COLO668 (cell line): ENCODE results near the gene FALEC.

Experiments
- DNase-seq: peaks from one replicate; lab custom pipeline; 2025; ENCODE audit not compliant: unreplicated experiment; lab: John Stamatoyannopoulos, UW

Gene FALEC

DNA sequence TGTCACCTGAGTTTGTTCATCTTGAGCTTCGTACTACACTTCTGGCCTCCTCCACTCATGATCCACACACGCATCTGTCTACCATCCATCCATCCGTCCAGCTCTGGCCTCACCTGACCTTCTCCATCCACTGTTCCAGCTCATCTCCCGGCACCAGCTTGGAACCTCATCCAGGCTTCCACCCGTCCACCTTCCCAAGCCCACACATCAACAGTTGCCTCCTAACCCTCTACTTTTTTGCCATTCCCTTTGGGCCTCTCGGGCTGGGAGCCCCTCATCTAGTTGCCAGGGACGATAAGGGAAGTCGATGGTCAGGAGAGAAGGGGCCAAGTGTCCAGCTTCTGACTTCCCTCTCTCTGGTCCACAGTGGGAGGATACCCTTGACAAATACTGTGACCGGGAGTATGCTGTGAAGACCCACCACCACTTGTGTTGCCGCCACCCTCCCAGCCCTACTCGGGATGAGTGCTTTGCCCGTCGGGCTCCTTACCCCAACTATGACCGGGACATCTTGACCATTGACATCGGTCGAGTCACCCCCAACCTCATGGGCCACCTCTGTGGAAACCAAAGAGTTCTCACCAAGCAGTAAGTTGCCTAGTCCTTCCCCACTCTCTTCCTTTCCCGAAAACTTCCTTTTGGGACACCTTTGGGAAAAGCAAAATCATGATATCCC, 3.4 kb upstream of the FALEC start:
- DNase-seq: no peak

DNA sequence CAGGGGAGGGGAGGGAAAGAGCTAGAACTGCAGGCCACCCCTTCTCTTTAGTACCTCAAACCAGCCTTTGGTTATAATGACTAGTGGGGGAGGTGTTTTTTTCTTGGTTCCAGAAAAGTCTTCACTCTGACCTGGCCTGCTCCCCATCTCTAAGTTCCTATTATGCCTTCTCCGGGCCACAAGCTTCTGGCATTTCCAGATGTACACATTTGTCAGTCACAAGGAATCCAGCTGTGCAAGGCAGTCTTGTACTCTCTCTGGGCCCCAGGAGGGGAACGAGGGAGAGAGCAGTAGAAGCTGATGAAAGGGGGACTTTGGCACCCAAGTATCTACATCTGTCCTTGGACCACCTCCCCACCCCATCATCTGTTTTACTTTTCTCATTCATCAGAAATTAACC, 2.7 kb upstream of the FALEC start:
- DNase-seq: no peak

- DNase-seq: peak; percentile 63
Measured at GRCh38 chr1:150513351-150513791, 2.2 kb upstream of the FALEC start.

GRCh38 chr1:150514260-150514659, 1.3 kb upstream of the FALEC start:
- no peak for DNase-seq

DNA sequence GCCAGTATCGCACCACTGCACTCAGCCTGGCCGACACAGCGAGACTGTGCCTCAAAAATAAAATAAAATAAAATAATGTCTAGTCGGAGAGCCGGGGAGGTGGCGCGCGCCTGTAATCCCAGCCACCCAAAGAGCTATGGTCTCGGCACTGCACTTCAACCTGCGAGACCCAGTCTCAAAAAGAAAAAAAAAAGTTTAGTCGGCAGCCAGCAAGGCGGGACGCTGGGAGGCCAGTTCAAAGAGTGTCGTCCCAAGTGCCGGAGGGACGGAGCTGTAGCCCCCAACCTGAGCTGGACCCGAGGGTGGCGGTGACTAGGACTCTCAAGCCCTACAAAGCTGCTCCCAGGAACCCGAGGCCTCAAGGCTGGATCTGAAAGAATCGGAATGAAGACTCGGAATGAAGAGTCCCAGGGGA, 632 bp upstream of the FALEC start:
- DNase-seq: no peak

- no peak for DNase-seq
Measured at GRCh38 chr1:150516050-150516591, 569 bp downstream of the FALEC start.

DNA sequence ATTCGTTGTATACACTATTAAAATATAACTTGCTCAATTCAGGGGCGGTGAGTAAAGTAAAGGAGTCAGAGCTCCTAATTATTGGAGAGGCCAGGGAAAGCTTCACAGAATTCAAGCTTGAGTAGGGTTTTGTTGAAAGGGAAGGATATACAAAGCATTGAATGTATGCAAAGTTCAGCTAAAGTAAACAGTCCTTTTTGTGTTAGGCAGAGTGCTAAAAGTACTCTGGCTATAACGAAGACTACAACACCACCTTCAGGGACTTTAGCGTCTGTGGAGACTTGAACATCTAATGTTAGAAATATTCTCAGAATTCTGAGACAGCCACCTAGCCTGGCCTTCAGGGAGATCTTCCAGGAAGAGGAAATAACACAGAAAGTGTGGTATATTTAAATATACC, 1.1 kb downstream of the FALEC start:
- peak; percentile 20 for DNase-seq

- no peak for DNase-seq
Measured at GRCh38 chr1:150521196-150521968, 5.8 kb downstream of the FALEC start.

DNA sequence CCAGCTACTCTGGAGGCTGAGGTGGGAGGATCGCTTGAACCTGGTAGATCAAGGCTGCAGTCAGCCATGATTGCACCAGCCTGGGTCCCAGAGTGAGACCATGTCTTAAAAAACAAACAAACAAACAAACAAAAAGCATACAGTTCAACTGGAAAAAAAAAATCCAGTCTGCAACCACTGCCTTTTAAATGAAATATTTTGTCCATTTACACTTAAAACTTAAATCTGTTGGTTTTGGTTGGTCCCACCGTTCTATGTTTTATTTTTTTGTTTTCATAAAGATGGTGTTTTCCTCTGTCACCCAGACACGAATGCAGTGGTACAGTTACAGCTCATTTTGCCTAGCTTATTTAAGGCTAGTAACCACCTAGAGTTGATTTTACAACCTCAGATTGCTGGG, 9.8 kb downstream of the FALEC start:
- no peak for DNase-seq

- no peak for DNase-seq
Measured at GRCh38 chr1:150528196-150528595, 12.6 kb downstream of the FALEC start.

GRCh38 chr1:150529017-150529416, 13.5 kb downstream of the FALEC start:
- DNase-seq: no peak

DNA sequence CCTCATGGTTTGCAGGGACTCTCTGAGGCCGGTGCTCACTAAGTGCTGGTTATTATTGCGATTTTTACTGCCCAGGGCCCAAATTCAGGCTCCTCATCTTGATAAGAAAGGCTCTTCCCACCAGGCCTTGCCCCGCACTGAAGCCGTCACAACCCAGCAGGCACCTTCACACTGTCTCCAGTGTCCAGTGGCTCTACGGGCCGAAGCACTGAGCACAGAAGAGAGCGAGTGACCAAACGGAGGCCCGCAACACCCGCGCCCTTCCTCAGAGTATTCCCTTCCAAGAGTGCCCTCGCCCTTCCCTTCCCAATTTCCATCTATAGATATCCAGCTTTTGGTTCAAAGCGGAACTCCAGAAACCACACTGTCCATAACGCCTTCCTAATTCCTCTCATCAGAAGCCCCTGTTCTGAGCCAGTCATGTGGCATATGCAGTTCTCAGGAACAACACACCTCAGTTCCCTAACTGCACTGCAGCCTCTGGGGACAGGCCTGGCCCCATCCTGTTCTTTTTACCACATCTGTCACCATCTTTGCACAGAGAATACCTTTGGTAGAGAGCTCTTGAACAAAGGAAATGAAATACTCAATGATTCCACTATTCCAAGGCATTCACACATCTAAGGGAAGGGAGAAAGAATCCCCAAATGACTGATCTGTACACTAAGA, 15.1 kb downstream of the FALEC start:
- DNase-seq: no peak

GRCh38 chr1:150532860-150533259, 17.3 kb downstream of the FALEC start:
- DNase-seq: no peak

DNA sequence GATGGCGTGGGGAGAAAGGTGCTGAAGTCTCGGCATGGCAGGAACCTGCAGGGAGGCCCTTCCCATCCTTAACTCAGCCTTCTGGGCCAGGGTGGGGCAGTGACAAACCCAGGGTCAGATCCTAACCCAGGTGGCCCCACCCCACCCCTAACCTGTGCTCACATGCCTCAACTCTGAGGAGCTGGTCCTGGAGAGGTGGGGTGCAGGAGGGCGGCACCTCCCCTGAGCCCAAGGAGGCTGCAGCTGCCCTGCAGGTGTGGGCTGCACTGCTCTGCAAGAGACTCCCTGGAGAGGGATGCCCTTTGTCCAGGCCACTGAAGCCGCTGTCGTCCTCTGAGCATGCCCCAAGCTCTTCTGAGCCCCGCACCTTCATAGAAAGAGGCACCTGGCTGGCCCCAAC, 18.4 kb downstream of the FALEC start:
- no peak for DNase-seq

DNA sequence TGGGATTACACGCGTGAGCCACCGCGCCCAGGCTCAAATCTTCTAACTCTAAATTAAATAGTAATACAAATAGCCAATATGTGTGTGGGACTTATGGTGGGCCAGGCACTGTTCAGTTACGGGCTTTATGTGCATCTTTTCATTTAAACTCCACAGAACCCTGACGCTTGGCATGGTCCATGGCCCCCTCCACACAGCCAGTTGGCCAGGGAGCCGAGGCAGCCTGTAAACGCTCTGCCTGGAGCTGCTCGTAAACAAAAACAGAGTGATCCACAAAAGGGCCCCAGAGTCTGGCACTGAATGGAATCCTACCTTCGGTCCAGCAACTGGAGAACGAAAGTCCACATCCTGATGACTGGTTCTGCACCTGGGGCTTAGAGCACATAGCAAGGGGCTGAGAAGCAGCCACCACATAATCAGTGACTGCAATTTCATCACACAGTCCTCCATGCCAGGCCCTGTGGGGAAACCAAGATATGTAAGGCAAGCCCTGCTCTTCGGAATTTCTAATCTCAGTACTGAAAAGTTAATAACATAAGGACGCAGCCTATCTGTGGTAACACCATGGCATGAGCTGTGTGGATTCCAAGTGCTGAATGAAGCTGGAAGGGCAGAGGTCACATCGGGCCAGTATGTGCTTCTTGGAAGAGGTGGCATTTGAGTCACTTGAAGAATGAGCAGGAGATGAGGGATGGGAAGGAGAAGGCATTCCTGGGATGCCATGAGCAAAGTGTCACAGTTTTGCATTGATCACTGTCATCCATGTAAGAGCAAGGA, 20.1 kb downstream of the FALEC start:
- DNase-seq: no peak

GRCh38 chr1:150536836-150537731, 21.5 kb downstream of the FALEC start:
- no peak for DNase-seq

DNA sequence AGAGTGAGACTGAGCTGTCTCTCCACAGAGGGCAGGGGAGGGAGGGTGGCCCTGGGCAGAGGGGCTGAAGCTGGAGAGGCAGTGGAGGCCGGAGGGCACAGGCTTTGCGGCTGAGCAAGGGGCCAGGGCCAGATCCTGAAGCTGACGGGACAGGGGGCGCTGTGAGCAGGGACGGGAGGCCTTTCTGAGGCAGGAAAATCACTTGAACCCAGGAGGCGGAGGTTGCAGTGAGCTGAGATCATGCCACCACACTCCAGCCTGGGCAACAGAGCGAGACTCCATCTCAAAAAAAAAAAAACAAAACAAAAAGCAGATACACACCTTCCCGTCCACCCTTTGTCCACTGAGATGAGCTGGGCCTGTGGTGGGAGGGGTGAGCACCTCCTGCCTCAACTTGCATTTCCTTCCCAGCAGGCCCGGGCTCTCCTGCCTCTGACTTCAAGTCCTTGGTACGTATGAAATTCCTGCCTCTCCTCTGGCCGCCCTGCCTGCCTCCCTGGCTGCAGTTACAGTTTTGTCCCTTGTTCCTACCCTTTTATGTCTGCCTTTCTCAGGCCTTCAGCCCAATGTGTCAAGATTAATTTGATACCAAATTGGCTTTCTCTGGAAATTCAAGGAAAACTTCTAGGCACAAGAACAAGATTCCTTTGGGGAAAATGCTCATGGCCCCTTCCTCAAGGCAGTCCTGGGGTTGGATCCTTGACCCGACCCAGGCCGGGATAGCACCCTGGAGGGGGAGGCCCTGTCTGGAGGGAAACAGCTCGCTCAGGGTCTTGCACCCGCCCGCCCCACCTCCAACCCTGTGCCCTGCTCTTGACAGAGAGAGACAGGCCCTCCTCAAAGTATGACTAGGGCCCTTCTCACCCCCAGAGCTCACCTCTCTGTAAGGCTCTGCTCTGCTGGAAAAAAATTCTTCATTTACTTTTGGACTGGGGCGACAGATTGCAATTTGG, 22.5 kb downstream of the FALEC start:
- DNase-seq: no peak

- peak; percentile 85 for DNase-seq
Measured at GRCh38 chr1:150543500-150544143, 28.1 kb downstream of the FALEC start.
